ENCODE measurements around the gene CPNE2. TPM values are rescaled to one million over a fixed set of nuclear protein-coding genes. Genes with fewer than 3 reads are reported as not detected.

Gene CPNE2
- polyA plus RNA-seq, 6 donors from 2014 or later: 0.53 to 1.3 (median 0.76) TPM; not detected in 2

- Mint-ChIP-seq H3K27ac (peak overlapping the region in 2 of 6 donors; percentile 66), H3K36me3 (no peaks in the 10 kb centered on the region), H3K9me3 (no peaks in the 10 kb centered on the region), H3K4me3 (no peak overlapping the region), H3K4me1 (peaks cover 22 to 26% (median 23%) of the 10 kb centered on the region in 3 donors), H3K27me3 (no peaks in the 10 kb centered on the region)
- no peak for ATAC-seq (ENCODE audit: low read depth in 2 of 2)
- no peak for DNase-seq
Measured at GRCh38 chr16:57127037-57127763, 34.8 kb downstream of the CPNE2 start.

GRCh38 chr16:57127836-57128235, 35.5 kb downstream of the CPNE2 start:
- DNase-seq: no peak
- no peaks in the 10 kb centered on the region for H3K27me3 Mint-ChIP-seq
- H3K36me3 Mint-ChIP-seq: no peaks in the 10 kb centered on the region
- H3K27ac Mint-ChIP-seq: peak overlapping the region in 1 of 6 donors; percentile 66
- H3K9me3 Mint-ChIP-seq: no peaks in the 10 kb centered on the region
- no peak for ATAC-seq (ENCODE audit: low read depth in 2 of 2)
- peaks cover 22 to 28% (median 23%) of the 10 kb centered on the region in 3 donors for H3K4me1 Mint-ChIP-seq
- H3K4me3 Mint-ChIP-seq: no peak overlapping the region

GRCh38 chr16:57128771-57129389, 36.5 kb downstream of the CPNE2 start:
- no peak overlapping the region for H3K4me3 Mint-ChIP-seq
- DNase-seq (no peak), ATAC-seq (ENCODE audit: low read depth in 2 of 2) (no peak)
- peak overlapping the region in 2 of 6 donors; percentile 1 to 66 for H3K27ac Mint-ChIP-seq
- no peaks in the 10 kb centered on the region for H3K9me3 Mint-ChIP-seq
- no peaks in the 10 kb centered on the region for H3K27me3 Mint-ChIP-seq
- peaks cover 17 to 25% (median 19%) of the 10 kb centered on the region in 3 donors for H3K4me1 Mint-ChIP-seq
- H3K36me3 Mint-ChIP-seq: no peaks in the 10 kb centered on the region

GRCh38 chr16:57130950-57131321, 38.6 kb downstream of the CPNE2 start:
- Mint-ChIP-seq H3K27ac (peak overlapping the region in 3 of 6 donors; percentile 33 to 75 (median 71)), H3K4me3 (no peak overlapping the region), H3K9me3 (no peaks in the 10 kb centered on the region), H3K27me3 (no peaks in the 10 kb centered on the region), H3K4me1 (peaks cover 35 to 43% (median 35%) of the 10 kb centered on the region in 3 donors), H3K36me3 (no peaks in the 10 kb centered on the region)
- no peak for DNase-seq
- ATAC-seq (ENCODE audit: low read depth in 2 of 2): no peak

GRCh38 chr16:57131351-57131970, 39.1 kb downstream of the CPNE2 start:
- no peak for DNase-seq
- H3K4me1 Mint-ChIP-seq: peaks cover 35 to 48% (median 39%) of the 10 kb centered on the region in 3 donors

GRCh38 chr16:57132470-57132869, 40.1 kb downstream of the CPNE2 start:
- peak overlapping the region in 1 of 8 donors; percentile 6 for H3K4me3 Mint-ChIP-seq

More at GRCh38 chr16:57131351-57131970, 39.1 kb downstream of the CPNE2 start:
- H3K36me3 Mint-ChIP-seq: no peaks in the 10 kb centered on the region
- no peak overlapping the region for H3K4me3 Mint-ChIP-seq
- no peaks in the 10 kb centered on the region for H3K27me3 Mint-ChIP-seq
- ATAC-seq (ENCODE audit: low read depth in 2 of 2): no peak
- no peaks in the 10 kb centered on the region for H3K9me3 Mint-ChIP-seq
- peak overlapping the region in 3 of 6 donors; percentile 26 to 58 (median 33) for H3K27ac Mint-ChIP-seq

GRCh38 chr16:57133031-57133430, 40.6 kb downstream of the CPNE2 start:
- Mint-ChIP-seq H3K4me3 (no peak overlapping the region), H3K9me3 (no peaks in the 10 kb centered on the region), H3K4me1 (peaks cover 36 to 51% (median 39%) of the 10 kb centered on the region in 3 donors), H3K27ac (peak overlapping the region in 1 of 6 donors; percentile 7), H3K36me3 (no peaks in the 10 kb centered on the region), H3K27me3 (no peaks in the 10 kb centered on the region)
- ATAC-seq (ENCODE audit: low read depth in 2 of 2) (no peak), DNase-seq (no peak)

More at GRCh38 chr16:57132470-57132869, 40.1 kb downstream of the CPNE2 start:
- Mint-ChIP-seq H3K27me3 (no peaks in the 10 kb centered on the region), H3K9me3 (no peaks in the 10 kb centered on the region), H3K36me3 (no peaks in the 10 kb centered on the region), H3K4me1 (peaks cover 34 to 48% (median 39%) of the 10 kb centered on the region in 3 donors), H3K27ac (peak overlapping the region in 2 of 6 donors; percentile 7 to 38)
- ATAC-seq (ENCODE audit: low read depth in 2 of 2) (no peak), DNase-seq (no peak)

- no peaks in the 10 kb centered on the region for H3K9me3 Mint-ChIP-seq
- H3K36me3 Mint-ChIP-seq: no peaks in the 10 kb centered on the region
- peaks cover 35 to 54% (median 42%) of the 10 kb centered on the region in 3 donors for H3K4me1 Mint-ChIP-seq
- no peaks in the 10 kb centered on the region for H3K27me3 Mint-ChIP-seq
- ATAC-seq (ENCODE audit: low read depth in 2 of 2) (no peak), DNase-seq (no peak)
- peak overlapping the region in 2 of 8 donors; percentile 47 to 55 for H3K4me3 Mint-ChIP-seq
- H3K27ac Mint-ChIP-seq: peak overlapping the region in 3 of 6 donors; percentile 57 to 91 (median 83)
Measured at GRCh38 chr16:57133886-57134285, 41.5 kb downstream of the CPNE2 start.

- Mint-ChIP-seq H3K27me3 (no peaks in the 10 kb centered on the region), H3K27ac (peak overlapping the region; percentile 69 to 92 (median 86)), H3K4me1 (peaks cover 41 to 55% (median 47%) of the 10 kb centered on the region in 3 donors), H3K9me3 (no peaks in the 10 kb centered on the region), H3K36me3 (no peaks in the 10 kb centered on the region), H3K4me3 (peak overlapping the region in 7 of 8 donors; percentile 51 to 85 (median 56))
- DNase-seq: peak; percentile 18
- ATAC-seq (ENCODE audit: low read depth in 2 of 2): peak; percentile 71 to 76
Measured at GRCh38 chr16:57134982-57135381, 42.6 kb downstream of the CPNE2 start.

GRCh38 chr16:57137043-57137442, 44.7 kb downstream of the CPNE2 start:
- Mint-ChIP-seq H3K36me3 (no peaks in the 10 kb centered on the region), H3K4me1 (peaks cover 48 to 65% (median 50%) of the 10 kb centered on the region in 3 donors), H3K27ac (peak overlapping the region in 1 of 6 donors; percentile 54), H3K27me3 (no peaks in the 10 kb centered on the region), H3K4me3 (no peak overlapping the region), H3K9me3 (no peaks in the 10 kb centered on the region)
- ATAC-seq (ENCODE audit: low read depth in 2 of 2): no peak
- no peak for DNase-seq

- Mint-ChIP-seq H3K27ac (peak overlapping the region in 3 of 6 donors; percentile 37 to 74 (median 42)), H3K27me3 (no peaks in the 10 kb centered on the region), H3K9me3 (no peaks in the 10 kb centered on the region), H3K36me3 (no peaks in the 10 kb centered on the region), H3K4me3 (peak overlapping the region in 3 of 8 donors; percentile 3 to 48 (median 41)), H3K4me1 (peaks cover 54 to 70% (median 55%) of the 10 kb centered on the region in 3 donors)
- ATAC-seq (ENCODE audit: low read depth in 2 of 2) (no peak), DNase-seq (no peak)
Measured at GRCh38 chr16:57137566-57138273, 45.3 kb downstream of the CPNE2 start.

- Mint-ChIP-seq H3K27me3 (no peaks in the 10 kb centered on the region), H3K4me3 (peak overlapping the region in 2 of 8 donors; percentile 3 to 48), H3K9me3 (no peaks in the 10 kb centered on the region), H3K36me3 (no peaks in the 10 kb centered on the region), H3K4me1 (peaks cover 54 to 73% (median 58%) of the 10 kb centered on the region in 3 donors), H3K27ac (peak overlapping the region in 3 of 6 donors; percentile 37 to 74 (median 42))
- ATAC-seq (ENCODE audit: low read depth in 2 of 2) (no peak), DNase-seq (no peak)
Measured at GRCh38 chr16:57138281-57138935, 46.0 kb downstream of the CPNE2 start.
